Muscle of back (tissue), 11 donors: ENCODE results near the gene RNF168. TPM values are rescaled to one million over a fixed set of nuclear protein-coding genes. Genes with fewer than 3 reads are reported as not detected.
A peak's percentile ranks its signal among the peaks of the same experiment; 100 is the strongest.
"Not testable (repeated sequence)": the region's sequence is repeated elsewhere in the genome, so short reads cannot be mapped to it uniquely, and the experiment has no call there.

Experiments
- DNase-seq, 3 donors: peaks; one replicate each; pipeline versions ENCODE4 v3.0.0 to v3.0.0-alpha.2; 2013
- polyA plus RNA-seq, 10 donors: library from polyadenylated mRNA; unstranded; fragments of 120-200 nt; gene quantifications; one replicate each; pipeline ENCODE4 v1.2.1, GENCODE V29; 2013; ENCODE audit not compliant: insufficient read length in 10 of 10

The RNF168 gene
- polyA plus RNA-seq, 10 donors: 7.1 to 11.9 (median 10.0) TPM

DNA sequence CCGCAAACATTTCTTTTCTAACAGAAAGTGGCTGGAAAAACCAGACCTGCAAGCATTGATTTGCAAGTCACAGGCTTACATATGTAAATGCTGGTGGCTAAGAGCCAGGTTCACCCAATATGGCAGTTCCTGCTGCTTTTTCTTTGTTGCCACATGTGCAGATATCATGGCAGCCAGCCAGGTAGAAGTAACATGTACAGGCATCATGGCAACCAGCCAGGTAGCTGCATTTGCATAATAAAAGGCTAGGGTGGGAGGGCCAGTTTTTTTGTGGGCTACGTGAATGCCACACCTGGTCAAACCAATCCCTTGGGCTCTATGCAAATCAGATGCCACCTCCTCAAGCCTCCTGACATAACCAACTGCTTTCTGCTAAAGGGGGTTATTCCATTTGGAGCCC, 14.4 kb upstream of the RNF168 start:
- no peak for DNase-seq

DNA sequence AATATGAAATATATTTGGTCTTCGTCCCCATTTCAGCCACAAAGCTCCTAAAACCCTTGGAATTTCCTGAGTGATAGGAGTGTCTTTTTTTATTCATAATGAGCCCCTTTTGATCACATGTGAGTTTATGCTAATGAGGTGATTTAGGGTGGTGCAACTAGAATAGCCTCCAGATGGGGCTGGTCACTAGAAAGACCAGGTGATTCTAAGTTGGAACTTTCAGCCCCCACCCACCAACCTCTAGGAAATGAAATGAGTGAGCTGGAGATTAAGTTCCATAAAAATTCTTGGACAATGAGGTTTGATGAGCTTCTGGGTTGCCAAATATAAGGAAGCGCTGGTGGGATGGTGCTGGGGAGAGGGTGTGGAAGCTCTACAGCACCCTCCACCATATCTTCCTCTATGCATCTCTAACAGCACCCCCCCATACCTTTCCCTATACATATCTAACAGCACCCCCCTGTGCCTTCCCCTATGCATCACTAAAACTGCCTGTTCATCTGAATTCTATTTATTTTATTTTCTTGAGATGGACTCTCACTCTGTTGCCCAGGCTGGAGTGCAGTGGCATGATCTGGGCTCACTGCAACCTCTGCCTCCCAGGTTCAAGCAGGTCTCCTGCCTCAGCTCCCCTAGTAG, 13.7 kb upstream of the RNF168 start:
- no peak for DNase-seq

DNA sequence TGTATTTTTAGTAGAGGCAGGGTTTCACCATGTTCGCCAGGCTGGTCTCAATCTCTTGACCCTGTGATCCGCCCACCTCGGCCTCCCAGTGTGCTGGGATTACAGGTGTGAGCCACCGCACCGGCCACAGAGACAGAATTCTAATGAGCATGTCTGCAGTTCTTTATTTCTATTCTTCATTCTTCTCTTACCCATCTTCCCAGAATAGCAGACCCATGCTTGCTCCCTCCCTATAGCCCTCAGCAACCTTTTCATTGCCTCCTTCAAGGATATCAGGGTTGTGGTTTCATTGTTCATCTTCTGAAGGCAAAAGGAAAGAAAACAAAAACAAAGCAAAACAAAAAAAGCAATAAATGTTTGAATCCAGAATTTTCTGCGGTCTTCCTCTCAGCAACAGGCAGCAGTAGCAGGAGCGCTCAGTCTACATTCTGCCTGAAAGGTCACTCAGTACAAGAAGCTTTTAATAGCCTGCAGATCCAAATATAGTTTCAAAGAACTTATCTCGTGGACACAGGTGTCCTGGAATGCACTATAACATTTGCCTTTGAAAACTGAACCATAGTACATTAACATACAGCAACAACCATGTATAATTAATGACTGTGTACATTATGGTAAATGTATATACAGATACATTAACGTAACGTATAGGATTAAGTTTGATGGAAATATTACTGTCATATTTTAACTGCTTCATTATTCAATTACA, 11.5 kb upstream of the RNF168 start, which contains the start of gene SMCO1:
TSS of gene SMCO1 (minus strand) at position 434 of the 709 bp plus-strand sequence. CDS start at position 297, 137 bp downstream.
- no peak for DNase-seq

DNA sequence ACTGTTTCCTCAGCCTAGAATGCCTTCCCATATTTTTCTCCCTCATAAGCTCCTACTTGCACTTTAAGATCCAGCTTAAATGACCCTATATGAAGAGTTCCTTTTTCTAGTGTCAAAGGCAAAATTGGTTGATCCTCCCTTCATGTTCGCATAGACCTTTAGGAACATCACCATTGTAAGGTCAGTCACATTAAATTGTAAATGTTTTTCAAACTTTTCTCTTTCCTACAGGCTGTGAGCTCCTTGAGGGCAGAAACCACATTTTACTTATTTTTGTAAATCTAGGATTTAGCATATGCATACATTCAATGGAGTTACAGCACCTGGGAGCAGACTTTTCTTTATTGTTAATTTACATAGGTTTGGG, 10.8 kb upstream of the RNF168 start:
- no peak for DNase-seq

DNA sequence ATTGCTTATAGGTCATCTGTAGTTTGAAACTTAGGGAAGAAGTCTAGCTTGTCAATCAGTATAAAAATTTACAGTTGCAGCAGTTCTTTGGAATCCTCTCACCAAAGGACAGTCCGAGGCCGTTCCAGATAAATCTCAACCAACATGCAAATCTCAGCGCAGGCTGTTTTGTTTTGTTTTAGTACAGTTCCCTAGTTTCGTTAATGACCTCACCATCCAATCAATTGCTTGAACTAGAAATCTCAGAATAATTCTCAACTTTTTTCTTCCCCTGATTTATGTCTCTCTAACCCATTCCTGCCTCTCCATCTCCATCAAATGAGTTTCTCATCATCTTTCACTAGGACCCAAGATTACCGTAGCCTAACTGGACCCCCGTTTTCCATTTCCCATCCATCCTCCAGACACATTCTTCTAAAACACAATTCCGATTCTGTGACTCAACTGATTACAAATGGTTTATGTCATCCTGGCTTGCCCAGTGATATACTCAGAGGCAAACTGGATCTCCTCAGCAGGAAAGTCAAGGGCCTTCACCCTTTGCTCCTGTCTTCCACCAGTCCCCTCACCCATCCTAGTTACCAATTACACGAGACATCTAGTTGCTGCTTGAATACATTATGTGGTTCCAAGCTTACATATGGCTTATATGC, 10.3 kb upstream of the RNF168 start:
- DNase-seq: no peak

DNA sequence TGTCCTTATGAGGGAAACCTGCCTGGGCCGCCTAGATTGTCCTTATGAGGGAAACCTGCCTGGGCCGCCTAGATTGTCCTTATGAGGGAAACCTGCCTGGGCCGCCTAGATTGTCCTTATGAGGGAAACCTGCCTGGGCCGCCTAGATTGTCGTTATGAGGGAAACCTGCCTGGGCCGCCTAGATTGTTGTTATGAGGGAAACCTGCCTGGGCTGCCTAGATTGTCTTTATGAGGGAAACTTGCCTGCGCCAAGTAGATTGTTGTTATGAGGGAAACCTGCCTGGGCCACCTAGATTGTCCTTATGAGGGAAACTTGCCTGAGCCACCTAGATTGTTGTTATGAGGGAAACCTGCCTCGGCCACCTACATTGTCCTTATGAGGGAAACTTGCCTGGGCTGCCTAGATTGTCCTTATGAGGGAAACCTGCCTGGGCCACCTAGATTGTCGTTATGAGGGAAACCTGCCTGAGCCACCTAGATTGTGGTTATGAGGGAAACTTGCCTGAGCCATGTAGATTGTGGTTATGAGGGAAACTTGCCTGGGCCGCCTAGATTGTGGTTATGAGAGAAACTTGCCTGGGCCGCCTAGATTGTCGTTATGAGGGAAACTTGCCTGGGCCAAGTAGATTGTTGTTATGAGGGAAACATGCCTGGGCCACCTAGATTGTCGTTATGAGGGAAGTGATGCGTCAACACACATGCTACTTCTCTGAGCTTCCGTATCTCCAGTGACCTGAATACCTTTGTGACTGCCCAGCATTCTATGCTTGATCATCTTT, 8.3 kb upstream of the RNF168 start:
- DNase-seq: not testable (repeated sequence)

DNA sequence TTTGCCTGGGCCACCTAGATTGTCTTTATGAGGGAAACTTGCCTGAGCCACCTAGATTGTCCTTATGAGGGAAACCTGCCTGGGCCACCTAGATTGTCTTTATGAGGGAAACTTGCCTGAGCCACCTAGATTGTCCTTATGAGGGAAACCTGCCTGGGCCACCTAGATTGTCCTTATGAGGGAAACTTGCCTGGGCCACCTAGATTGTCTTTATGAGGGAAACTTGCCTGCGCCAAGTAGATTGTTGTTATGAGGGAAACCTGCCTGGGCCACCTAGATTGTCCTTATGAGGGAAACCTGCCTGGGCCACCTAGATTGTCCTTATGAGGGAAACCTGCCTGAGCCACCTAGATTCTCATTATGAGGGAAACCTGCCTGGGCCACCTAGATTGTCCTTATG, 7.5 kb upstream of the RNF168 start:
- DNase-seq: not testable (repeated sequence)

DNA sequence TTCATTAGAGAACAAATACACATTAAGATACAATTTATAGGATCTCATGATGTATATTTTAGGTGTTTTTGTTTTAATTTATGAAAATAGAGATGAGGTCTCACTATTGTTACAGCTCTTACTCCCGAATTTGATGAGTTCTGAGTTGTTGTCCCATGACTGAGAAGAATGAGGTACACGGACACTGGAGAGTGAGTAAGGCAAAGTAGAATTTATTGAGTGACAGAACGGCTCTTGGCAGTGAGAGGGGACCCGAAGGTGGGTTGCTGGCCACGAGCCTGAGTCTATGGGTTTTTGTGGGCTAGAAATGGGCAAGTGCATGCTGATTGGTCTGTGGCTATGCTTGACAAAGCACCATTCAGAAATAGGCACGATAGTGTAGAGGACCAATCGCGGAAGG, 3.1 kb upstream of the RNF168 start:
- no peak for DNase-seq

DNA sequence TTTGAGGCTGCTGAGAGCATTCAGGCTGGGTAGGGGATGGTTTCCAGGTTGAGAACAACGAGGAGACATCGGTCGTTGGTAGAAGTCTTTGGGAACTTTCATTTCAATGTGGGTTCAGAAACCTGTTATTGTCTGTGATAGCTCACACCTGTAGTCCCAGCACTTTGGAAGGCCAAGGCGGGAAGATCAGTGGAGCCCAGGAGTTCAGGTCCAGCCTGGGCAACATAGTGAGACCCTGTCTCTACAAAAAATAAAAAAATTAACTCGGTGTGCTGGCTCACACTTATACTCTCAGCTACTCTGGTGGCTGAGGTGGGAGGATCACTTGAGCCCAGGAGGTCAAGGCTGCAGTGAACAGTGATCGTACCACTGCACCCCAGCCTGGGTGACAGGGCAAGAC, 988 bp upstream of the RNF168 start:
- DNase-seq: no peak

DNA sequence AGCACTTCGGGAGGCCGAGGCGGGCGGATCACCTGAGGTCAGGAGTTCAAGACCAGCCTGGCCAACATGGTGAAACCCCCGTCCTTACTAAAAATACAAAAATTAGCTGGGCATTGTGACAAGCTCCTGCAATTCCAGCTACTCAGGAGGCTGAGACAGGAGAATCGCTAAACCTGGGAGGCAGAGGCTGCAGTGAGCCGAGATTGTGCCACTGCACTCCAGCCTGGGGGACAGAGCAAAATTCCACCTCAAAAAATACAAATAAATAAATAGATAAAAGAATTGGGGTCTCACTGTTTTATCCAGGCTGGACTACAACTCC, 470 bp upstream of the RNF168 start:
- not testable (repeated sequence) for DNase-seq

DNA sequence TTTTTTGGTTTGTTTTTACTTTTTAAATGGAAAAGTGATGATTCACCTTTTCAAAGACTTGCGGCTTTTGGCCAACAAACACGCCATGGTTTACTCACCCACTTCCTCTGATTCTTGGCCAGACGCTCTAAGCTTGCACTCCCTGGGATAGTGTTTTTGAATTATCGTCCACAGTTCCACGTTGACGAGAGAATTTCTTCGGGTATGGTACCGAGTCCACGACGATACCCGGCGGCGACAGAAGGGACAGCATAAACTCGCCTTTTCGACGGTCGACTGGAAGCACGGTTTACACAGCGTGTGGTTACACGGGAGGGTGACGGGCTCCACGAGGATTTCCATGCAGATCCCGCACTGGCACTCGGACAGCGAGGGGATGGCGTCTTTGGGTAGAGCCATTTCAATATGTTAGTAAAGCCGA, 783 bp downstream of the RNF168 start:
- DNase-seq: peak; percentile 57 to 80 (median 69)

DNA sequence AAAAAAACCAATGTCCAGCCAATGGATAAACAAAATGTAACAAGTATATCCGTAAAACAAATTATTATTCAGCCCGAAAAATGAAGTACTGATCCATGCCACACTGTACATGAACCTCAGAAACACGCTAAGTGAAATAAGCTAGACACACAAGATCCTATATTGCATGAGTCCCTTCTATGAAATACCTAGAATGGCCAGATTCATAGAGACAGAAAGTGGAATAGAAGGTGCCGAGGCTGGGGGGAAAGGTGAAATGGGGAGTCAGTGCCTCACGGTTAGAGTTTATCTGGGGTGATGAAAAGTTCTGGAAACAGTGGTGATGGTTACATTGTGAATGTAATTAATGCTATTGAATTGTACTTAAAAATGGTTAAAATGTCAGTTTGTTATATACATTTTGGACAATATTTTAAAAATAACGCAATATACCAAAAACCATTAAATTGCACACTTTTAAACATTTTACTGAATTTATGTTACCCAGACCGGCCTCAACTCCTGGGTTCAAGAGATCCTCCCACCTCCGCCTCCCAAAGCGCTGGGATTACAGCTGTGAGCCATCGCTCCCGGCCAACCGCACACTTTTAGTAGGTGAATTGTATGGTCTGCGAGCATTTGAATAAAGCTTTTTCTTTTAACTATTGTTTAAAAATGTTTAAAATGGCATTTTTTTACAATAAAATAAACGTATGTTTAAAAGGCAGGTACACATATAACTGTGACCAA, 2.1 kb downstream of the RNF168 start:
- peak in 1 of 3 donors; percentile 29 for DNase-seq

DNA sequence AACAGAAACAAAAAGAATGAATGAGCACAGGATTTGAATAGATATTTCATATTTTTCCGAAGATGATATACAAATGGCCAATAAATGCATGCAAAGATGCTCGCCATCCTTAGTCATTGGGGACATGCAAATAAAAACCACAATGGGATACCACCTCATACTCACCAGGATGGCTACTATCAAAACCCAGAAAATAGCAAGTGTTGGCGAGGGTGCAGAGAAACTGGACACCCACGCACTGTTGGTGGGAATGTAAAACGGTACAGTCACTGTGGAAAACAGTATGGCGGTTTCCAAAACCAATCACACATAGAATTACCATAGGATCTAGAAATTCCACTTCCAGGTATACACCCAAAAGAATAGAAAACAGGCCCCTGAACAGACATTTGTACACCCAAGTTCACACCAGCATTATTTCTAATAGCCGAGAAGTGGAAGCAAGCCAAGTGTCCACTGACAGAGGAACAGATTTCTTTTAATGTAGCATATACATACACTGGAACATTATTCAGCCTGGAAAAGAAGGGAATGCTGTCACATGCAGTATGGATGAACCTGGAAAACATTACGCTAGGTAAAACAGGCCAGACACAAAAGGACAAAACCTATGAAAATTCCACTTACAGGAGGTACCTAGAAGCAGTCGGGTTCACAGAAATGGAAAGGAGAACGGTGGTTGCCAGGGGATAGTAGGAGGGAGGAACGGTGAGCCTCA, 3.6 kb downstream of the RNF168 start:
- DNase-seq: peak in 1 of 3 donors; percentile 11

DNA sequence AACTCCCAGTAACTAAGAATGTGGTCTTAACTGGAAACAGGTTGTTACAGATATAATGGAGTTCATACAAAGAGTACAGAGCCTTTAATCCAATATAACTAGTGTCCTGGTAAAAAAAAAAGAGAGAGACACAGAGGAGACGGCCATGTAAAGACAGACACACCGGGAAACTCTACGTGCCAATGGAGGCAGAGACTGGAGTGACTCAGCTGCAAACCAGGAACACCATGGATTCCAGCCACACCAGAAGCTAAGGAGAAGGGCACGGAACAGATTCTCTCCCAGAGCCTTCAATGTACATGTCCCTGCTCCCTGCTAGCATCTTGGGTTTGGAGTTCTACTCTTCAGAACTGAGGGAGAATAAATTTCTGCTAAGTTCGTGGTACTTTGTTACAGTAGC, 4.5 kb downstream of the RNF168 start:
- DNase-seq: no peak

DNA sequence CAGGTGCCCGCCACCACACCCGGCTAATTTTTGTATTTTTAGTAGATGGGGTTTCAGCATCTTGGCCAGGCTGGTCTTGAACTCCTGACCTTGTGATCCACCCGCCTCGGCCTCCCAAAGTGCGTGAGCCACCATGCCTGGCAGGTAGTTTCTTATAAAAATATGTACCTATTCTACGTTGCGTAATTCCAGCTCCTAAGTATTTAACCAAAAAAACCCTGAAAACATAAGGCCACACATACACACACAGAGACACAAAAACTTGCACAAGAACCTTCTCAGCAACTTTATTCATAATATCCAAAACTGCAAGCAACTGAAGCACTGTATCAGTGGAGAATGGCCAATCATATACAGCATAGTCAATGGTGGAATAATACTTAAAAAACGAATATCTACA, 5.3 kb downstream of the RNF168 start:
- DNase-seq: no peak

DNA sequence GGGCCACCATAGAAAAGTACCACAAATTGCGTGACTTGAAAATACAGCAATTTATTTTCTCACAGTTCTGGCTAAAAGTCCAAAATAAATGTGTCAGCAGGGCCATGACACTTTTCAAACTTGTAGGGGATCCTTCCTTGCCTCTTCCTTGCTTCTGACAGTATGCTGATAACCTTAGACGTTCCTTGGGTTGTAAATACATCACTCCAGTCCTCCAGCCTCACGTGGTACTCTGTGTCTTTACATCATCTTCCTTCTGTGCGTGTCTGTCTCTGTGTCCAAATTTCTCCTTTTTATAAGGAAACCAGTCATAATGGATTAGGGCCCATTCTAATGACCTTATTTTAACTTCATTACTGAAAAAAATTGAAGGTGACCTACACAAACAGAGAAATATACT, 7.4 kb downstream of the RNF168 start:
- no peak for DNase-seq

DNA sequence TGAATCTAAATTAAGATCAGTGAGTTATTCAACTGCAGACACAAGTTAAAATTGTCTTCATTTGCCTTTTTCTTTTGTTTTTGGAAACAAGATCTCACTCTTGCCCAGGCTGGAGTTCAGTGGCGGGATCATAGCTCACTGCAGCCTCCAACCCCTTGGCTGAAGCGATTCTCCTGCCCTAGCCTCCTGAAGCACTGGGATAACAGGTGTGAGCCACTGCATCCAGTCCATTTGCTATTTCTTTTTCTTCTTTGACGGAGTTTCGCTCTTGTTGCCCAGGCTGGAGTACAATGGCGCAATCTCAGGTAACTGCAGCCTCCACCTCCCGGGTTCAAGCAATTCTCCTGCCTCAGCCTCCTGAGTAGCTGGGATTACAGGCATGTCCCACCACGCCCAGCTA, 10.3 kb downstream of the RNF168 start:
- DNase-seq: no peak

DNA sequence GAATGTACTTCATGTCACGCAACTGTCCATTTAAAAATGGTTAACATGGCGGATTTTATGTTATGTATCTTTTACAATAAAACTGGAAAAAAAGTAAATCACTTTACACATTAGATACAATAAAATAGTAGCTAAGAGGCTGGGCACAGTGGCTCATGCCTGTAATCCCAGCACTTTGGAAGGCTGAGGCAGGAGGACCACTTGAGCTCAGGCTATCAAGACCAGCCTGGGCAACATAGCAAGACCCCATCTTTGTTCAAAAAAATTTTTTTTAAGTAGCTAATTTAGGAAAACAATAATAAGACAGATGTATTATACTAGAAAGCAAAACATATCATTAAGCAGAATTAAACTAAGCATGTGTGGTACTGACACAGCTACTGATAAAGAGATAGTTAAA, 11.5 kb downstream of the RNF168 start:
- no peak for DNase-seq

DNA sequence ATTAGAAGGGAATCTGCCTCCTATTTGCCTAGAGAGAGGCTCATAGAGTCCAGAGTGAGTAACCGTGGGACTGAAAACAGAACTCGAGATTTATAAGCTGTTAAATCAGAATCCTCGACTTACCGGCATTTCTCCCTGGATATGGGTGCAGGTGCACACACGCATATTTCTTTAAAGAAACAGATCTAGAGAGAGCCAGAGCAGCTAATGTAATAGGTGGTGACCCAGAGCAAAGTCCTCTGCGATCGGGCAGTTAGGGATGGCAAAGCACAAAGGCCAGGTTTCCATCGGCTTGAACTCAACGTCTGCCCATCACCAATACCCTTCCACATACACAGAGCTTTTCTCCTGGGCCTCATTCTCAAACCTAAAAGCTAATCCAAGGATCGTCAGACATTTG, 13.8 kb downstream of the RNF168 start:
- no peak for DNase-seq

DNA sequence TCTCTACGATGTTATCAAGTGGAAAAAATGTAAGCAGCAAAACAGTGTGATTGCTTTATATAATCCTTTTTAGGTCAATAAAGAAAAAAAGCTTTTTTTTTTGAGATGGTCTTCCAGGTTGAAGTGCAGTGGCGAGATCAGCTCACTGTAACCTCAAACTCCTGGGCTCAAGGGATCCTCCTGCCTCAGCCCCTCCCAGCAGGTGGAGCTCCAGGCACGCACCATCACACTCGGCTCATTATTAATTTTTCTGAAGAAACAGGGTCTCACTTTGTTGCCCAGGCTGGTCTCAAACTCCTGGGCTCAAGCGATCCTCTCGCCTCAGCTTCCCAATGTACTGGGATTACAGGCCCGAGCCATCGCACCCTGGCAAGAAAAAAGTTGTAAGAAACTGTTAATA, 17.3 kb downstream of the RNF168 start:
- peak in 1 of 3 donors; percentile 18 for DNase-seq

DNA sequence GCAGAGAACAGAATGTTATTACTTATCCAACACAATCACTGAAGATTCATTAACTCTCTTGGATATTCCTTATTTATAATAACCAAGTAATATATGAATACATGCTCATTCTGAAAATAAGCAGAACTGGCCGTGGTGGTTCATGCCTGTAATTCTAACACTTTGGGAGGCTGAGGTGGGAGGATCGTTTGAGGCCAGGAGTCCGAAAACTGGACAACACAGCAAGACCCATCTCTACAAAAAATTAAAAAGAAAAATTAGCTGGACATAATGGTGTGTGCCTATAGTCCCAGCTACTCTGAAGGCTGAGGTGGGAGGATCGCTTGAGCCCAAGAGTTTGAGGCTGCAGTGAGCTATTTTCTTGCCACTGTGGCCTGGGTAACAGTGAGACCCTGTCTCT, 25.9 kb downstream of the RNF168 start:
- no peak for DNase-seq
